ENCODE measurements around the gene FGF22. TPM values are rescaled to one million over a fixed set of nuclear protein-coding genes. Genes with fewer than 3 reads are reported as not detected.

Gene FGF22
- total RNA-seq, 1 experiment from 2014 or later, result 1.3 TPM

- no peaks in the 10 kb centered on the region for H3F3A ChIP-seq (ENCODE audit: low read length, unreplicated experiment)
- no peak overlapping the region for H3K27ac ChIP-seq (ENCODE audit: low read length)
- no peaks in the 10 kb centered on the region for H3K9me2 ChIP-seq (replicated peaks; ENCODE audit: low read length)
- no peak overlapping the region for H2AFZ ChIP-seq (ENCODE audit: low read length)
- intact Hi-C loops (cut with micrococcal nuclease), result no loop called here
- no TSS peak for BruUV-seq (replicated peaks)
- no peaks in the 10 kb centered on the region for H3K27me3 ChIP-seq (ENCODE audit: low read length)
- no peak overlapping the region for H3K4me2 ChIP-seq (ENCODE audit: low read length)
- TF ChIP-seq CTCF (conservative IDR thresholded peaks at IDR 0.05; ENCODE audit: low read depth, low read length) (no peak), EZH2 (IDR thresholded peaks at IDR 0.05; ENCODE audit: low read length, unreplicated experiment) (no peak), EZH2phosphoT487 (IDR thresholded peaks at IDR 0.05; ENCODE audit: borderline replicate concordance, low read length) (no peak)
- peaks cover 50% of the 10 kb centered on the region for H4K20me1 ChIP-seq (ENCODE audit: low read length)
- H3K9me3 ChIP-seq (ENCODE audit: low read length), result no peaks in the 10 kb centered on the region
- peaks cover 95% of the 10 kb centered on the region for H3K79me2 ChIP-seq (ENCODE audit: low read length)
- DNase-seq, result no peak
- H3K9ac ChIP-seq (ENCODE audit: low read length), result no peak overlapping the region
- H3K4me1 ChIP-seq (ENCODE audit: insufficient read depth, low read length), result peaks cover 8% of the 10 kb centered on the region
- no peak overlapping the region for H3K4me3 ChIP-seq (ENCODE audit: low read length)
- ChIA-PET CTCF (no interaction called here), POLR2A (ENCODE audit: unreplicated experiment) (no interaction called here)
- no peak for ATAC-seq
- no peaks in the 10 kb centered on the region for H3K36me3 ChIP-seq (ENCODE audit: low read depth, low read length)
Observed at GRCh38 chr19:658059-658839, 18.6 kb downstream of the FGF22 start.

- Histone ChIP-seq H3K4me2 (ENCODE audit: low read length) (no peak overlapping the region), H3K27me3 (ENCODE audit: low read length) (no peaks in the 10 kb centered on the region), H3K9ac (ENCODE audit: low read length) (no peak overlapping the region), H3F3A (ENCODE audit: low read length, unreplicated experiment) (no peaks in the 10 kb centered on the region), H3K9me3 (ENCODE audit: low read length) (no peaks in the 10 kb centered on the region), H3K4me3 (ENCODE audit: low read length) (no peak overlapping the region), H3K79me2 (ENCODE audit: low read length) (peaks cover 85% of the 10 kb centered on the region), H3K27ac (ENCODE audit: low read length) (no peak overlapping the region), H3K4me1 (ENCODE audit: insufficient read depth, low read length) (peaks cover 16% of the 10 kb centered on the region), H3K9me2 (replicated peaks; ENCODE audit: low read length) (no peaks in the 10 kb centered on the region), H2AFZ (ENCODE audit: low read length) (no peak overlapping the region), H3K36me3 (ENCODE audit: low read depth, low read length) (no peaks in the 10 kb centered on the region), H4K20me1 (ENCODE audit: low read length) (peaks cover 50% of the 10 kb centered on the region)
- intact Hi-C loops (cut with micrococcal nuclease), result no loop called here
- TF ChIP-seq EZH2phosphoT487 (IDR thresholded peaks at IDR 0.05; ENCODE audit: borderline replicate concordance, low read length) (no peak), CTCF (conservative IDR thresholded peaks at IDR 0.05; ENCODE audit: low read depth, low read length) (no peak), EZH2 (IDR thresholded peaks at IDR 0.05; ENCODE audit: low read length, unreplicated experiment) (no peak)
- DNase-seq (no peak), ATAC-seq (no peak)
- POLR2A ChIA-PET (ENCODE audit: unreplicated experiment), result no interaction called here
- no TSS peak for BruUV-seq (replicated peaks)
- CTCF ChIA-PET, result no interaction called here
Observed at GRCh38 chr19:658916-659839, 19.5 kb downstream of the FGF22 start.
